Endothelial cell (in vitro differentiated cells): ENCODE results near the gene VASH2. TPM values are rescaled to one million over a fixed set of nuclear protein-coding genes. Genes with fewer than 3 reads are reported as not detected.

Experiments
- DNase-seq: peaks from one replicate; pipeline ENCODE4 v3.0.0; 2021; ENCODE audit warnings: low spot score
- H3K27ac Mint-ChIP-seq: one replicate; pipeline ENCODE4 v1.8.0; 2021; ENCODE audit warnings: mixed read lengths, inconsistent platforms; ENCODE audit not compliant: unreplicated experiment
- H3K27me3 Mint-ChIP-seq: one replicate; pipeline ENCODE4 v1.8.0; 2021; ENCODE audit warnings: mild to moderate bottlenecking, moderate library complexity, mixed read lengths, inconsistent platforms; ENCODE audit not compliant: unreplicated experiment
- H3K36me3 Mint-ChIP-seq: one replicate; pipeline ENCODE4 v1.8.0; 2021; ENCODE audit warnings: mild to moderate bottlenecking, low read depth, mixed read lengths, inconsistent platforms; ENCODE audit not compliant: unreplicated experiment
- H3K4me1 Mint-ChIP-seq: one replicate; pipeline ENCODE4 v1.8.0; 2021; ENCODE audit warnings: mild to moderate bottlenecking, mixed read lengths, inconsistent platforms; ENCODE audit not compliant: unreplicated experiment
- H3K4me3 Mint-ChIP-seq: one replicate; pipeline ENCODE4 v1.8.0; 2021; ENCODE audit warnings: mild to moderate bottlenecking, mixed read lengths, inconsistent platforms; ENCODE audit not compliant: unreplicated experiment
- H3K9me3 Mint-ChIP-seq: one replicate; pipeline ENCODE4 v1.8.0; 2021; ENCODE audit warnings: mixed read lengths, inconsistent platforms; ENCODE audit not compliant: unreplicated experiment
- total RNA-seq: library from RNA; stranded (reverse); fragmentation: NEBNext Ultra II Directional; extraction: Animal tissue kit (Norgen Biotek cat#: 25700); gene quantifications from one replicate; pipeline ENCODE4 v1.2.1, GENCODE V29; 2021; ENCODE audit not compliant: unreplicated experiment
- TF ChIP-seq, protein P1 (sequence below): fragments of 200-600 bp; sonication (generic); IDR thresholded peaks from one replicate; pipeline ENCODE4 v1.5.0; 2021; ENCODE audit warnings: antibody characterized with exemption; ENCODE audit not compliant: unreplicated experiment

VASH2 gene
- total RNA-seq, 1 donor from 2014 or later = 8.3 TPM

DNA sequence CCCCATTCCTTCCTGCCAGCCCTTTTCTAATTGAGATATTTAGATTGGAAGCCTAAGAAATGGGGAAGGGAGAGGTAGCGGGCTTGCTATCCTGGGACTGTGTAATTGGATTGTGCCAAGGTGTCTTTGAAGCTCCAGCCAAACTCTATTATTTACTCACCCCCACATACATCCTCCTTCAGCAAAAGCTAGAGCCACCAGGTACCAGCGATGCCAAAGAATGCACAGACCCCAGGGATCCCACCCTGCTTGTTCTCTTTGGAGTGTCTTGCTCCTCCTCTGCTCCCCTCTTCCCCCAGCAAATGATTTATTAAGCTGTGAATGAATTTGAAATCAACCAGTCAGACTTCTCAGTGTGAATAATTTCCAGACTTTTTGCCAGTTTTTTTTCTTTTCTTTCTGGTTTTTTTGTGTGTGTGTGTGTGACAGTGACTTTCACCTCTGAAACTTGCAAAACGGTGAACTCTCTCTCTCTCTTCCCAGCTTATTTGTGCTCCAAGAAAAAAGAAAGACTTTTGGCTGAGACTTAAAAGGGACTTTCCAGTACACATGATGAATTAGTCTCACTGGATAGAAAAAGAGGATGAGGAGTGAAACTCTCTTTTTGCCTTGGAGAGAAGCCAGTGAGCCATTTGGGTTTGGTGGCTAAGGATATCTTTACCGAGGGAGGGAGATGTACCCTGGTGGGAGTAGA lies 1.8 kb downstream of the VASH2 start:
- H3K4me1 Mint-ChIP-seq = peaks cover 15% of the 10 kb centered on the region
- H3K36me3 Mint-ChIP-seq = peaks cover 4% of the 10 kb centered on the region
- H3K4me3 Mint-ChIP-seq = peak overlapping the region; percentile 87
- H3K27me3 Mint-ChIP-seq = peaks cover 10% of the 10 kb centered on the region
- H3K27ac Mint-ChIP-seq = peak overlapping the region; percentile 43
- no peak for DNase-seq
- no peaks in the 10 kb centered on the region for H3K9me3 Mint-ChIP-seq
- TF ChIP-seq, protein P1, sequence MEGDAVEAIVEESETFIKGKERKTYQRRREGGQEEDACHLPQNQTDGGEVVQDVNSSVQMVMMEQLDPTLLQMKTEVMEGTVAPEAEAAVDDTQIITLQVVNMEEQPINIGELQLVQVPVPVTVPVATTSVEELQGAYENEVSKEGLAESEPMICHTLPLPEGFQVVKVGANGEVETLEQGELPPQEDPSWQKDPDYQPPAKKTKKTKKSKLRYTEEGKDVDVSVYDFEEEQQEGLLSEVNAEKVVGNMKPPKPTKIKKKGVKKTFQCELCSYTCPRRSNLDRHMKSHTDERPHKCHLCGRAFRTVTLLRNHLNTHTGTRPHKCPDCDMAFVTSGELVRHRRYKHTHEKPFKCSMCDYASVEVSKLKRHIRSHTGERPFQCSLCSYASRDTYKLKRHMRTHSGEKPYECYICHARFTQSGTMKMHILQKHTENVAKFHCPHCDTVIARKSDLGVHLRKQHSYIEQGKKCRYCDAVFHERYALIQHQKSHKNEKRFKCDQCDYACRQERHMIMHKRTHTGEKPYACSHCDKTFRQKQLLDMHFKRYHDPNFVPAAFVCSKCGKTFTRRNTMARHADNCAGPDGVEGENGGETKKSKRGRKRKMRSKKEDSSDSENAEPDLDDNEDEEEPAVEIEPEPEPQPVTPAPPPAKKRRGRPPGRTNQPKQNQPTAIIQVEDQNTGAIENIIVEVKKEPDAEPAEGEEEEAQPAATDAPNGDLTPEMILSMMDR = no peak

DNA sequence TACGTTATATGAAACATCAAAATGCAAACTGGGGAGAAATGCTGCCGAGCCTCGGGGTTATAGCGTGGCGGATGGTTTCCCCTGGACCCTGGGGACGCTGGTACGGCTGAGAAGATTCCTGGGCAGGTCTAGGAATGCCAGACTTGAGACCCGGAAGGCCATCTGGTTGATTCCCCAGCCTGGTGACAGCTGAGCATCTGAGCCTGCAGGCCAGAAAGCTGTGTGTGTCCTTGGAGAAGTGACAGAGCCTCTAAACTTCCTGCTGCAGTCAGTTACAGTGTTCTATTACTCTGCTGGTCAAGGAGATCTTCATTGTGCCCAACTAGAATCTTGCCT lies 2.3 kb downstream of the VASH2 start:
- Mint-ChIP-seq H3K36me3 (peaks cover 4% of the 10 kb centered on the region), H3K27me3 (peaks cover 10% of the 10 kb centered on the region), H3K4me1 (peaks cover 15% of the 10 kb centered on the region)

DNA sequence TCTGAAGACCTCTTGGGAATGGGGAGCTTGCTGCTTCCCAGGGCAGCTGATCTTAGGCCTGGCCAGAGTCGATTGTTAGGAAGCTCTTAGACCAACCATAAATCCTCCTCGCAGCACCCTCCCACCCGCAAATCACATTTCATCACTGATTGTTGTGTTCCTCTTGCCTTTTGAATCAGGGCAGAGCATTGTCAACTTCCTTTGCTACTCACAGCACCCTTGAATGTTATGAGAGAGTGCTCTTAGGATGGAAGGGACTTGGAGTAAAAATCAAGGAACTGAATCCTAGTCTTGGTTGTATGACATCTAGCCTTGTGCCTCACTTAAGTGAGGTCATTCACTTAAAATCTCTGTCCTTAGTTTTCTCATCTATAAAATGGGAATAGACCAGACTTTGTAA lies 3.0 kb downstream of the VASH2 start:
- Mint-ChIP-seq H3K4me1 (peaks cover 15% of the 10 kb centered on the region), H3K27ac (no peak overlapping the region), H3K9me3 (no peaks in the 10 kb centered on the region), H3K36me3 (peaks cover 4% of the 10 kb centered on the region), H3K27me3 (peaks cover 10% of the 10 kb centered on the region), H3K4me3 (no peak overlapping the region)
- TF ChIP-seq, protein P1 = no peak
- no peak for DNase-seq

More for the DNA sequence above, 2.3 kb downstream of the VASH2 start:
- H3K4me3 Mint-ChIP-seq = peak overlapping the region; percentile 87
- DNase-seq = no peak
- TF ChIP-seq, protein P1 = no peak
- H3K9me3 Mint-ChIP-seq = no peaks in the 10 kb centered on the region
- no peak overlapping the region for H3K27ac Mint-ChIP-seq

DNA sequence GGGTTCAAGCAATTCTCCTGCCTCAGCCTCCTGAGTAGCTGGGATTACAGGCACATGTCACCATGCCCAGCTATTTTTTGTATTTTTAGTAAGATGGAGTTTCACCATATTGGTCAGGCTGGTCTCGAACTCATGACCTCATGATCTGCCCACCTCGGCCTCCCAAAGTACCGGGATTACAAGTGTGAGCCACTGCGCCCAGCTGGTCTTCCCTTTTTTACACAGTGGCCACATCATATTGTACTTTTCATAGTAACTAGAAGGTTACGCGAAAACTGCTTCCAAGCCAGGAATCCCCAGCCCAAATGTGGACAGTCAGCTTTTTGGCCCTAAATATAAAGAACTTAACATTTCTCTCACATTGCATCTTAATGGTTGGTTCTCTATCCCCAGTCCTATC lies 4.2 kb downstream of the VASH2 start:
- Mint-ChIP-seq H3K27ac (no peak overlapping the region), H3K4me3 (no peak overlapping the region), H3K27me3 (peaks cover 8% of the 10 kb centered on the region), H3K36me3 (peaks cover 4% of the 10 kb centered on the region), H3K9me3 (no peaks in the 10 kb centered on the region), H3K4me1 (peaks cover 23% of the 10 kb centered on the region)
- TF ChIP-seq, protein P1 = no peak
- no peak for DNase-seq

DNA sequence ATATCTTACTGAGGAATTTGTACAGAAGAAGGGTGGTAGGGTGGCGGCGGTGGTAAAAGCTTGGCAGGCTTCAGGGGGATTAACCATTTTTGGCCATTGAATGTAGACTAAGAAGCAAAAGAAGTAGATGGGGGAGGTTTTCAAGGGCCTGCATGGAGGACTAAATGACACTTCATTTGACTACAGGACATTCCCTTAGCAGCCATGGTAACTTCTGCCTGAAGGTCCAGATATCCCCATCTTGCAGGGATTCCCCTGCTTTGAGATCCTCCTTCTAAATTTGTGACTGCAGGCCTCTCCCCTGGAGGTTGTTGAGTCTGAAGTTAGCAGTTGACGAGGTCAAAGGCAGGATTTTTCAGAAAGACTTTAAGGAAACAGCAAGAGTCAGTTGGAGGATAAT lies 4.8 kb downstream of the VASH2 start:
- no peak for DNase-seq

More for the DNA sequence above, 4.8 kb downstream of the VASH2 start:
- Mint-ChIP-seq H3K36me3 (peaks cover 4% of the 10 kb centered on the region), H3K9me3 (no peaks in the 10 kb centered on the region), H3K4me1 (peaks cover 28% of the 10 kb centered on the region), H3K27ac (no peak overlapping the region), H3K27me3 (peaks cover 3% of the 10 kb centered on the region), H3K4me3 (no peak overlapping the region)
- TF ChIP-seq, protein P1 = no peak
